Thyroid gland (tissue), 4 donors: ENCODE data around the gene KNOP1.

Experiments
- POLR2A ChIP-seq, 2 donors: fragments of 450-650 bp; IDR thresholded peaks; one replicate each; pipeline ENCODE4 v1.6.1; 2017; ENCODE audit warnings: antibody characterized with exemption in 2 of 2, mild to moderate bottlenecking in 2 of 2, moderate library complexity in 1 of 2
- TF ChIP-seq, protein P1 (sequence below), 6 experiments: fragments of 200-600 bp in 3 of 6; fragments of 450-650 bp in 3 of 6; sonication (generic) in 3 of 6; IDR thresholded peaks; one replicate each; pipeline ENCODE4 v1.5.1; 2016 to 2019; ENCODE audit warnings: antibody characterized with exemption in 6 of 6, mild to moderate bottlenecking in 2 of 6, inconsistent platforms in 1 of 6, moderate library complexity in 1 of 6

DNA sequence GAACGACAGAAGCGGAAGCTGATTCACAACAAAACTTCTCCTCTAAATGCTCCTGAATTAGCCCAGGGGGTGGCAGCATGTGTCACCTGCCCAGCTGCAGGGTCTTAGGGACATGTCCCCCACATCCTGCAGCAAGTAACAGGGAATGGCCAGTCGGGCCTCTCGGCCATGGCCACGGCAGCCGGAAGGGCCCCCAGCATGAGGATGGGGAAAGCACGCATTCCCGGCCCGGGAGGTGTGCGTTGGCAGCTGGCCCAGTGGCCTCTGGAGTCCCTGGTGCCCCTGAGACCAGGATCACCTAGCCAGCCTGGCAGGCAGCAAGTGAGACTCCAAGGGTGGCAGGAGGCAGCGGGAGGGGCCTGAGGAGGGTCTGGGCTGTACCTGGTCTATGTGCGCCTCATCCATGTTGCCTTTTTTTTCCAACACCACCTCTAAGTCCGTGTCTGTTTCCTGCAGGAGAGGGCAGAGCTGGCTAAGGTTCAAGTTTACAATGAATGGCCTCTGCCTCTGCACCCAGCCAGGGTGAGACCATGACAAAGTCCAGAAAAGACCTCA is 7.0 kb downstream of the KNOP1 start:
- TF ChIP-seq, protein P1, sequence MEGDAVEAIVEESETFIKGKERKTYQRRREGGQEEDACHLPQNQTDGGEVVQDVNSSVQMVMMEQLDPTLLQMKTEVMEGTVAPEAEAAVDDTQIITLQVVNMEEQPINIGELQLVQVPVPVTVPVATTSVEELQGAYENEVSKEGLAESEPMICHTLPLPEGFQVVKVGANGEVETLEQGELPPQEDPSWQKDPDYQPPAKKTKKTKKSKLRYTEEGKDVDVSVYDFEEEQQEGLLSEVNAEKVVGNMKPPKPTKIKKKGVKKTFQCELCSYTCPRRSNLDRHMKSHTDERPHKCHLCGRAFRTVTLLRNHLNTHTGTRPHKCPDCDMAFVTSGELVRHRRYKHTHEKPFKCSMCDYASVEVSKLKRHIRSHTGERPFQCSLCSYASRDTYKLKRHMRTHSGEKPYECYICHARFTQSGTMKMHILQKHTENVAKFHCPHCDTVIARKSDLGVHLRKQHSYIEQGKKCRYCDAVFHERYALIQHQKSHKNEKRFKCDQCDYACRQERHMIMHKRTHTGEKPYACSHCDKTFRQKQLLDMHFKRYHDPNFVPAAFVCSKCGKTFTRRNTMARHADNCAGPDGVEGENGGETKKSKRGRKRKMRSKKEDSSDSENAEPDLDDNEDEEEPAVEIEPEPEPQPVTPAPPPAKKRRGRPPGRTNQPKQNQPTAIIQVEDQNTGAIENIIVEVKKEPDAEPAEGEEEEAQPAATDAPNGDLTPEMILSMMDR (IDR thresholded peaks at IDR 0.05), result no peak
- TF ChIP-seq POLR2A (IDR thresholded peaks at IDR 0.05), result no peak
